Astrocyte of the cerebellum (primary cell): Measurements from ENCODE around the gene ATXN7L1.
A peak's percentile ranks its signal among the peaks of the same experiment; 100 is the strongest.

Experiments used
- DNase-seq: peaks from one replicate; pipeline ENCODE4 v3.0.0-alpha.2; 2011; ENCODE audit warnings: low read depth
- H3K4me3 ChIP-seq: 2 replicates; pipeline ENCODE4 v1.5.1; 2011; ENCODE audit warnings: mild to moderate bottlenecking, low read depth, low read length, moderate library complexity
- CTCF ChIP-seq: IDR thresholded peaks from 2 replicates; pipeline ENCODE4 v1.5.1; 2012; ENCODE audit warnings: low read length, low read depth, moderate library complexity, mild to moderate bottlenecking; ENCODE audit errors: missing control alignments
- in situ Hi-C: cut with HindIII; loops from 2 replicates; pipeline ENCODE4 v1.10.0; 2017; ENCODE audit warnings: low sequenced_read_pairs

ATXN7L1 gene

GRCh38 chr7:105916603-105917002, 40.2 kb upstream of the ATXN7L1 start:
- DNase-seq, result peak; percentile 40
- in situ Hi-C loops, result no loop called here
- H3K4me3 ChIP-seq, result no peak overlapping the region
- no peak for TF ChIP-seq CTCF

- no peak for TF ChIP-seq CTCF
- DNase-seq, result no peak
- in situ Hi-C loops, result no loop called here
- no peak overlapping the region for H3K4me3 ChIP-seq
These were observed 37.5 kb upstream of the ATXN7L1 start for GRCh38 chr7:105913947-105914346.

- in situ Hi-C loops, result no loop called here
- no peak overlapping the region for H3K4me3 ChIP-seq
- DNase-seq, result no peak
- no peak for TF ChIP-seq CTCF
These were observed 35.7 kb upstream of the ATXN7L1 start for GRCh38 chr7:105911961-105912575.

- TF ChIP-seq CTCF, result no peak
- no peak overlapping the region for H3K4me3 ChIP-seq
- in situ Hi-C loops, result no loop called here
- no peak for DNase-seq
These were observed 33.8 kb upstream of the ATXN7L1 start for GRCh38 chr7:105910172-105910571.

- no peak for DNase-seq
These were observed 33.3 kb upstream of the ATXN7L1 start for GRCh38 chr7:105909742-105910141.

GRCh38 chr7:105907129-105907846, 30.9 kb upstream of the ATXN7L1 start:
- in situ Hi-C loops, result no loop called here
- DNase-seq, result no peak
- TF ChIP-seq CTCF, result no peak
- H3K4me3 ChIP-seq, result no peak overlapping the region

More at GRCh38 chr7:105909742-105910141, 33.3 kb upstream of the ATXN7L1 start:
- no peak for TF ChIP-seq CTCF
- H3K4me3 ChIP-seq, result no peak overlapping the region
- in situ Hi-C loops, result no loop called here
